Neural crest cell (in vitro differentiated cells): ENCODE measurements around the gene PCGF1. TPM values are rescaled to one million over a fixed set of nuclear protein-coding genes. Genes with fewer than 3 reads are reported as not detected.

Experiments
- DNase-seq: peaks from one replicate; pipeline ENCODE4 v3.0.0; 2021; ENCODE audit warnings: low read depth, mixed read lengths, low spot score
- H3K27ac Mint-ChIP-seq: one replicate; pipeline ENCODE4 v1.8.0; 2021; ENCODE audit warnings: mild to moderate bottlenecking, mixed read lengths; ENCODE audit not compliant: unreplicated experiment
- H3K27me3 Mint-ChIP-seq: 2 replicates; pipeline ENCODE4 v1.8.0; 2021; ENCODE audit warnings: low read depth, mild to moderate bottlenecking, mixed read lengths
- H3K36me3 Mint-ChIP-seq: 2 replicates; pipeline ENCODE4 v1.8.0; 2021; ENCODE audit warnings: low read depth, mild to moderate bottlenecking, mixed read lengths
- H3K4me1 Mint-ChIP-seq: 2 replicates; pipeline ENCODE4 v1.8.0; 2021; ENCODE audit warnings: mixed read lengths
- H3K4me3 Mint-ChIP-seq: one replicate; pipeline ENCODE4 v1.8.0; 2021; ENCODE audit warnings: mild to moderate bottlenecking, mixed read lengths
- H3K9me3 Mint-ChIP-seq: 2 replicates; pipeline ENCODE4 v1.8.0; 2021; ENCODE audit warnings: mixed read lengths
- total RNA-seq: library from RNA; stranded (reverse); gene quantifications from 2 replicates; pipeline ENCODE4 v1.2.1, GENCODE V29; 2021
- TF ChIP-seq, protein P1 (sequence below): fragments of 200-600 bp; sonication (generic); conservative IDR thresholded peaks from 2 replicates; pipeline ENCODE4 v1.5.0; 2021; ENCODE audit warnings: antibody characterized with exemption, mild to moderate bottlenecking

PCGF1 gene
- total RNA-seq, 1 donor from 2014 or later, result 30.0 TPM

- Mint-ChIP-seq H3K4me3 (peak overlapping the region; percentile 90), H3K9me3 (peaks cover 2% of the 10 kb centered on the region), H3K36me3 (peaks cover 14% of the 10 kb centered on the region), H3K27me3 (peaks cover 24% of the 10 kb centered on the region), H3K27ac (no peak overlapping the region), H3K4me1 (peaks cover 28% of the 10 kb centered on the region)
- DNase-seq, result no peak
- TF ChIP-seq, protein P1, sequence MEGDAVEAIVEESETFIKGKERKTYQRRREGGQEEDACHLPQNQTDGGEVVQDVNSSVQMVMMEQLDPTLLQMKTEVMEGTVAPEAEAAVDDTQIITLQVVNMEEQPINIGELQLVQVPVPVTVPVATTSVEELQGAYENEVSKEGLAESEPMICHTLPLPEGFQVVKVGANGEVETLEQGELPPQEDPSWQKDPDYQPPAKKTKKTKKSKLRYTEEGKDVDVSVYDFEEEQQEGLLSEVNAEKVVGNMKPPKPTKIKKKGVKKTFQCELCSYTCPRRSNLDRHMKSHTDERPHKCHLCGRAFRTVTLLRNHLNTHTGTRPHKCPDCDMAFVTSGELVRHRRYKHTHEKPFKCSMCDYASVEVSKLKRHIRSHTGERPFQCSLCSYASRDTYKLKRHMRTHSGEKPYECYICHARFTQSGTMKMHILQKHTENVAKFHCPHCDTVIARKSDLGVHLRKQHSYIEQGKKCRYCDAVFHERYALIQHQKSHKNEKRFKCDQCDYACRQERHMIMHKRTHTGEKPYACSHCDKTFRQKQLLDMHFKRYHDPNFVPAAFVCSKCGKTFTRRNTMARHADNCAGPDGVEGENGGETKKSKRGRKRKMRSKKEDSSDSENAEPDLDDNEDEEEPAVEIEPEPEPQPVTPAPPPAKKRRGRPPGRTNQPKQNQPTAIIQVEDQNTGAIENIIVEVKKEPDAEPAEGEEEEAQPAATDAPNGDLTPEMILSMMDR, result no peak
These were observed 19.2 kb upstream of the PCGF1 start for GRCh38 chr2:74526649-74527230.

- Mint-ChIP-seq H3K9me3 (peaks cover 2% of the 10 kb centered on the region), H3K4me3 (peak within 1 kb of the TSS; percentile 90), H3K36me3 (peaks cover 14% of the 10 kb centered on the region), H3K4me1 (peaks cover 20% of the 10 kb centered on the region), H3K27me3 (peaks cover 30% of the 10 kb centered on the region), H3K27ac (no peak within 1 kb of the TSS)
- TF ChIP-seq, protein P1, result no peak
- DNase-seq, result no peak
These were observed 18.5 kb upstream of the PCGF1 start, which contains the start of gene DQX1 for GRCh38 chr2:74525717-74526648. TSS of gene DQX1 (minus strand) at chr2:74526231. CDS start at chr2:74525729, 502 bp downstream.

GRCh38 chr2:74524955-74525716, 17.6 kb upstream of the PCGF1 start:
- Mint-ChIP-seq H3K27me3 (peaks cover 39% of the 10 kb centered on the region), H3K9me3 (peaks cover 2% of the 10 kb centered on the region), H3K4me1 (peaks cover 14% of the 10 kb centered on the region), H3K27ac (no peak overlapping the region), H3K4me3 (peak overlapping the region; percentile 51), H3K36me3 (peaks cover 14% of the 10 kb centered on the region)
- DNase-seq, result no peak
- TF ChIP-seq, protein P1, result no peak

GRCh38 chr2:74524005-74524404, 16.5 kb upstream of the PCGF1 start:
- DNase-seq, result no peak
- H3K27me3 Mint-ChIP-seq, result peaks cover 50% of the 10 kb centered on the region

DNA sequence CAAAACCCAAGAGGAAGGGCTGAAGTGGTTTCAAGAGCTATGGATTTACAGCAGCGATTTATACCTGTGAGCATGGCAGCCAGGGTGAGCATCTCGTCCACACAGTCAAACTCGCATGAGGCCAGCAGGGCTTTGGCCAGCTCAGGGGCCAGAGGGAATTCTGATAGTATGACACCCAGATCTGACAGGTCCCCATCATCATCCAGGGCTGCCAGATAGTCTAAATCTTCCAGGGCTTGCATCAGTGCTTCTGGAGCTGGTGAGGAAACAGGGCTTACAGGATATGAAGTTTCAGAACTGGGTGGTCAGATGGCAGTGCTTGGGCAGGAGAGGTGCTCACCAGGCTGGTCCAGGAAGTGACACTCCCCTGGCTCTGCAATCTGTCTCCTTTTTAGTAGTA, 15.0 kb upstream of the PCGF1 start:
- no peak overlapping the region for H3K4me3 Mint-ChIP-seq
- no peaks in the 10 kb centered on the region for H3K4me1 Mint-ChIP-seq
- TF ChIP-seq, protein P1, result no peak
- peaks cover 12% of the 10 kb centered on the region for H3K36me3 Mint-ChIP-seq
- DNase-seq, result no peak
- peak overlapping the region; percentile 5 for H3K27ac Mint-ChIP-seq
- H3K9me3 Mint-ChIP-seq, result peaks cover 2% of the 10 kb centered on the region
- peaks cover 65% of the 10 kb centered on the region for H3K27me3 Mint-ChIP-seq

More at GRCh38 chr2:74524005-74524404, 16.5 kb upstream of the PCGF1 start:
- H3K27ac Mint-ChIP-seq, result peak overlapping the region; percentile 19
- H3K36me3 Mint-ChIP-seq, result peaks cover 14% of the 10 kb centered on the region
- peaks cover 12% of the 10 kb centered on the region for H3K4me1 Mint-ChIP-seq
- peaks cover 2% of the 10 kb centered on the region for H3K9me3 Mint-ChIP-seq
- H3K4me3 Mint-ChIP-seq, result peak overlapping the region; percentile 57
- TF ChIP-seq, protein P1, result no peak
